ENCODE results near the gene ROR2. TPM values are rescaled to one million over a fixed set of nuclear protein-coding genes. Genes with fewer than 3 reads are reported as not detected.

Gene ROR2
- total RNA-seq, 1 experiment from 2014 or later = not detected

DNA sequence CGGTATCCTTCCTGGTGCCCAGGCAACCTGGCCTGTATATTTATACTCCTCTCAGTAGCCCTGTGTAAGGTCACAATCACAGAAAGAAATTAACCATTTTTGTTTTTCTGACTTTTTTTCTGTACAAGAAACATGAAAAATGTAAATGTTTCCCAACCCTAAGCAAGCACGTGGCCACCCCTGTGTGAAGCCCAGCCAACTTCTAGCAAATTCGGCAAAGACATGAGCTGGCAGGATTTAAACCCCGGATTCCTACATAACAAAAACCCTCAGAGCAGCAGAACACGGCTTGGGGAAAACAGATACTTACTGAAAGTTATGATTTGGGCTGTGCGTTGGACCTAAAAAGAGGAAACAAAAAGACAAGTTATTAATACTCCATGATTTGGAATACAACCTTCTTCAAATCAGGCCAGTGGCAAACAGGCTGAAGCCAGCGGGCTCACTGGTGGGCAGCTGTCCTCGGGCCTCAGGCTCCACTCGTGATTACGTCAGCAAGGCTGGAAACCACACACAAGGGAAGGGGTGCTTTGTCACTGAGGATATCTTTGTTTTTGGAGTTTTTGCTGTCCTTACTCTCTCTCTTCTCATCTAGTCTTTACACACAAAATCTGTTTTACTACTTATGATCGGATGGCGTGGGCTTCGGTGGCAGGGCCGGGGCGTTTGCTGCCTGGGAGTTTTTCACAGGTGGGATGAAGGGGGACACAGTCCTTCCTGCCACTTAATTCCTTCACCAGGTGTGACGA, 194.1 kb downstream of the ROR2 start:
- CTCF ChIA-PET = interaction anchor here (0.7 kb wide), 1 partner anchor 335 kb away, joined by 3 read pairs; no protein-coding TSS in a partner anchor
- Mint-ChIP-seq H3K4me3 (ENCODE audit: low read depth, unreplicated experiment) (no peak overlapping the region), H3K9me3 (ENCODE audit: low read depth, unreplicated experiment) (no peaks in the 10 kb centered on the region), H3K36me3 (ENCODE audit: insufficient read depth, unreplicated experiment) (no peaks in the 10 kb centered on the region), H3K27me3 (ENCODE audit: unreplicated experiment) (peaks cover 3% of the 10 kb centered on the region), H3K4me1 (ENCODE audit: low read depth, unreplicated experiment) (peaks cover 9% of the 10 kb centered on the region), H3K27ac (ENCODE audit: unreplicated experiment) (no peak overlapping the region)
- no TSS peak for BruUV-seq (replicated peaks)
- TF ChIP-seq, protein P1, sequence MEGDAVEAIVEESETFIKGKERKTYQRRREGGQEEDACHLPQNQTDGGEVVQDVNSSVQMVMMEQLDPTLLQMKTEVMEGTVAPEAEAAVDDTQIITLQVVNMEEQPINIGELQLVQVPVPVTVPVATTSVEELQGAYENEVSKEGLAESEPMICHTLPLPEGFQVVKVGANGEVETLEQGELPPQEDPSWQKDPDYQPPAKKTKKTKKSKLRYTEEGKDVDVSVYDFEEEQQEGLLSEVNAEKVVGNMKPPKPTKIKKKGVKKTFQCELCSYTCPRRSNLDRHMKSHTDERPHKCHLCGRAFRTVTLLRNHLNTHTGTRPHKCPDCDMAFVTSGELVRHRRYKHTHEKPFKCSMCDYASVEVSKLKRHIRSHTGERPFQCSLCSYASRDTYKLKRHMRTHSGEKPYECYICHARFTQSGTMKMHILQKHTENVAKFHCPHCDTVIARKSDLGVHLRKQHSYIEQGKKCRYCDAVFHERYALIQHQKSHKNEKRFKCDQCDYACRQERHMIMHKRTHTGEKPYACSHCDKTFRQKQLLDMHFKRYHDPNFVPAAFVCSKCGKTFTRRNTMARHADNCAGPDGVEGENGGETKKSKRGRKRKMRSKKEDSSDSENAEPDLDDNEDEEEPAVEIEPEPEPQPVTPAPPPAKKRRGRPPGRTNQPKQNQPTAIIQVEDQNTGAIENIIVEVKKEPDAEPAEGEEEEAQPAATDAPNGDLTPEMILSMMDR (IDR thresholded peaks at IDR 0.05; ENCODE audit: unreplicated experiment) = no peak
- no peak for DNase-seq
- intact Hi-C loops (cut with micrococcal nuclease; ENCODE audit: unreplicated experiment) = no loop called here

DNA sequence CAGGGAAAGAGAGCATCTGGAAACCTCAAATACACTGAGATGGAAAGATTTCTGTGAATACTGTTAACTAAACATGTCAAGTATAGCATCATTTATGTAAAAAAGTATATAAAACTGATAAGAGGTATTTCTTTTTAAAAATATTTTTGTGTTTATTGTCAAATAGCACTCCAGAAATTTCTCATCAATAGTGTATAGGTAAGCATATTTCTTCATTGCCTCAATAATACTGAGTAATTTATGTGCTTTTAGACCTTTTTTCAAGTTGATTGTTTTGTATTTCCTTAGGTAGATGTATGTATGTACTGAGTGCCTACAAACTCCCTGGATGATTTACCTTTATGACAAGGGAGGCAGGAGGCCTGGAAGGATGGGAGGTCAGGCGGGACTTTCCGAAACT, 196.3 kb downstream of the ROR2 start:
- Mint-ChIP-seq H3K36me3 (ENCODE audit: insufficient read depth, unreplicated experiment) (no peaks in the 10 kb centered on the region), H3K4me1 (ENCODE audit: low read depth, unreplicated experiment) (peaks cover 7% of the 10 kb centered on the region), H3K9me3 (ENCODE audit: low read depth, unreplicated experiment) (no peaks in the 10 kb centered on the region), H3K27ac (ENCODE audit: unreplicated experiment) (no peak overlapping the region), H3K4me3 (ENCODE audit: low read depth, unreplicated experiment) (no peak overlapping the region), H3K27me3 (ENCODE audit: unreplicated experiment) (peaks cover 15% of the 10 kb centered on the region)
- CTCF ChIA-PET = no interaction called here
- no TSS peak for BruUV-seq (replicated peaks)
- no peak for DNase-seq
- TF ChIP-seq, protein P1 (IDR thresholded peaks at IDR 0.05; ENCODE audit: unreplicated experiment) = no peak
- intact Hi-C loops (cut with micrococcal nuclease; ENCODE audit: unreplicated experiment) = no loop called here

DNA sequence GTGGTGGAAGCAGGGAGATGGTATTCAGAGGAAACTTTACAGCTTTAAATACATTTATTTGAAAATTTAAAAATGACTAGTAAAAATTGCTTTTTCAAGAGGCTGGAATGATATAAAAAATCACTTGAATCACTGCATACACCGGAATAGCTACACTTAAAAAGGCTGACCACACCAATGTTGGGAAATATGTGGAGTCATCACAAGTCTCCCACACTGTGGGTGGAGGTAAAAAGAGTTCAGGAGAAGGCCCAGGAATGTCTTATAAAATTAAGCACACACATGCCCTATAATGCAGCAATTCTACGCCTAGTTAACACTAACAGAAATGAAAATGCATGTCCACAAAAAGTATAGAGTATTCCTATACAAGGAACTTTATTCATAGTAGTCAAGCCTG, 198.1 kb downstream of the ROR2 start:
- H3K27ac Mint-ChIP-seq (ENCODE audit: unreplicated experiment) = no peak overlapping the region
- intact Hi-C loops (cut with micrococcal nuclease; ENCODE audit: unreplicated experiment) = no loop called here
- TF ChIP-seq, protein P1 (IDR thresholded peaks at IDR 0.05; ENCODE audit: unreplicated experiment) = no peak
- H3K9me3 Mint-ChIP-seq (ENCODE audit: low read depth, unreplicated experiment) = no peaks in the 10 kb centered on the region
- peaks cover 15% of the 10 kb centered on the region for H3K27me3 Mint-ChIP-seq (ENCODE audit: unreplicated experiment)
- no peak overlapping the region for H3K4me3 Mint-ChIP-seq (ENCODE audit: low read depth, unreplicated experiment)
- no TSS peak for BruUV-seq (replicated peaks)
- H3K4me1 Mint-ChIP-seq (ENCODE audit: low read depth, unreplicated experiment) = no peaks in the 10 kb centered on the region
- H3K36me3 Mint-ChIP-seq (ENCODE audit: insufficient read depth, unreplicated experiment) = no peaks in the 10 kb centered on the region
- CTCF ChIA-PET = no interaction called here
- DNase-seq = no peak

DNA sequence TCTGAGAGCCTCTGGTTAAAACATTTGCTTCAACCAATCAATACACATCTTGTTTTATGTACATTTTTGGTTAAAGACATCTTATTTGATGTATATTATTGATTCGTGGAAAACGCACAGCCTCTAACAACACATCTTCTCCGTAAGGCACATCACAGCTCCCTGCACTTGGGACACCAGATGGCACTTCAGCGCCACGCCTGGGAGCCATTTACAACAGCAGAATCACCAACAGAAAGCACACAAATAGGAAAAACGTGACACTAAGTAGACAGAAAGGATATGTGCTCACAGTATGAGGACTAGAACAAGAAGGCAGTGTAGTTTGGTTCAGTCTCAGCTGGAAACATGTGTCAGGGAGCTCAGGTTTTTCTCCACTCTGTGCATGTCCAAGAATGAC, 199.7 kb downstream of the ROR2 start:
- TF ChIP-seq, protein P1 (IDR thresholded peaks at IDR 0.05; ENCODE audit: unreplicated experiment) = no peak
- intact Hi-C loops (cut with micrococcal nuclease; ENCODE audit: unreplicated experiment) = no loop called here
- CTCF ChIA-PET = no interaction called here
- Mint-ChIP-seq H3K4me3 (ENCODE audit: low read depth, unreplicated experiment) (no peak overlapping the region), H3K27me3 (ENCODE audit: unreplicated experiment) (peaks cover 15% of the 10 kb centered on the region), H3K27ac (ENCODE audit: unreplicated experiment) (no peak overlapping the region), H3K9me3 (ENCODE audit: low read depth, unreplicated experiment) (no peaks in the 10 kb centered on the region), H3K4me1 (ENCODE audit: low read depth, unreplicated experiment) (no peaks in the 10 kb centered on the region), H3K36me3 (ENCODE audit: insufficient read depth, unreplicated experiment) (no peaks in the 10 kb centered on the region)
- no TSS peak for BruUV-seq (replicated peaks)
- DNase-seq = no peak
